Measurements from ENCODE around the gene CYP2W1.

The CYP2W1 gene

GRCh38 chr7:1018334-1018695 lies 35.3 kb downstream of the CYP2W1 start:
- no peak for DNase-seq

GRCh38 chr7:1019255-1019785 lies 36.3 kb downstream of the CYP2W1 start:
- DNase-seq = no peak

DNA sequence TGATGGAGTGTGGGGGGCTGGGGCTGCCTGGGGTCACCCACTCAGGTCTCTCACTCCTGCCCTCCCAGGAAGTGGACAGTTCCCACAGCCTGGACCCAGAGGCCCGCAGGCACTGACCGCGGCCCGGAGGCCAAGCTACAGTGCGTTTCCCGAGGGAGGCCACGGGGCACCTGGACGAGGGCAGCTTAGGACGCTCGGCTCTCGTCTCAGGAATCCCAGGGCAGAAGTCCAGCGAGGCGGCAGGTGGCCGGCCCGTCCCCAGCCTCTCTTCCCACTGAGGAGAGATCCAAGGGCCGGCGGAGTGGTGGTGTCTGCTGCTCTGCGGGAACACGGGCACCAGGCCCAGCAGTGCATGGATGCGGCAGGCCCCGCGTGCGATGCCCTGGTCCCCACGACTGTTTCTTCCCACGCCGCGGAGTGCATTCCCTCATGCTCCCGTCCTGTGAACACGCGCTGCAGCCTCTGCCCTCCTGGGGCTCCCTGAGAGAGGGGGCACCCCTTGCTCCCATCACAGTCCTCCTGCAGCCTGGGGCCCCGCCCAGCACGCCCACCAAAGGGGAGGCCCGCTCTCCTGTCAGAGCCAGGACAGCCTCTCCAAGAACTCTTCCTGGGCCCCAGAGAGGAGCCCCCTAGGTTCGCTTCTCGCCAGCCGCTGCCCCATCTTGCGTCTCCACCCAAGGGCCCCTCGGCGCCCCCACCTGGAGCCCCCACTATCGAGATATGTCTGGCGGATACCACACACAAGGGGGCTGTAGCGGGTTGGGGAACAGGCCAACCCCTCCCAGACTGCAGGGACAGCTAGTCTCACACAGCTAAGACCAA lies 37.0 kb downstream of the CYP2W1 start:
- DNase-seq = no peak

DNA sequence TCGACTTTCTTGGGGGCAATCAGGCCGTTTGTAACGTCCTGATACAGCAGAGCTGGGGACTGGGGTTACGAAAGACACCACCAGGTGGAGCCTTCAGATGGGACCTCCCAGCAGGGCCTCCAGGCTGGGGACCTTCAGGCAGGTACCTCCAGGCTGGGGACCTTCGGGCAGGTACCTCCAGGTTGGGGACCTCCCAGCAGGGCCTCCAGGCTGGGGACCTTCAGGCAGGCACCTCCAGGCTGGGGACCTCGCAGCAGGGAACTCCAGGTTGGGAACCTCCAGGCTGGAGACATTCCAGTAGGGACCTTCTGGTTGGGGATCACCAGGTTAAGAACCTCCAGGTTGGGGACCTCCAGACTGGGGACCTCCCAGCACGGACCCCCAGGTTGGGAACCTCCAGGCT lies 37.9 kb downstream of the CYP2W1 start:
- DNase-seq = no peak

GRCh38 chr7:1021366-1021765 lies 38.4 kb downstream of the CYP2W1 start:
- DNase-seq = no peak

- no peak for DNase-seq
Observed at GRCh38 chr7:1021931-1022330, 39.0 kb downstream of the CYP2W1 start.

DNA sequence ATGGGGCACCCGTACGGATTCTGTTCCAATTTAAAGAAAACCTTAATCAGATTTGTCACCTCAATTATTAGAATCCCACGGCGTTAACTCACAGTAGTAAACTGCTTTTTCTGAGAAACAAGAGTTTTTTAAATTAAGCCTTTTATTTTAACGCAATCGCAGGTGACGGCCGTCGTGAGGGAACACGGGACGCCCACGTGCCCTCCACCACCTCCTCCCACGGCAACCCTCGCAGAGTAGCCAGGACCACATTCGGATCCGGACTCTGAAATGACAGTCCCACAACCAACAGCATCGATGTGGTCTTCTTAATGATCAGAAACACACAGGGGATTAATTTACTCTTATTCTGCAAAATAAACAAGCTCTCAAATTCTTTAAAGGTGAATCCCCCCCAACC lies 39.4 kb downstream of the CYP2W1 start:
- DNase-seq = no peak

DNA sequence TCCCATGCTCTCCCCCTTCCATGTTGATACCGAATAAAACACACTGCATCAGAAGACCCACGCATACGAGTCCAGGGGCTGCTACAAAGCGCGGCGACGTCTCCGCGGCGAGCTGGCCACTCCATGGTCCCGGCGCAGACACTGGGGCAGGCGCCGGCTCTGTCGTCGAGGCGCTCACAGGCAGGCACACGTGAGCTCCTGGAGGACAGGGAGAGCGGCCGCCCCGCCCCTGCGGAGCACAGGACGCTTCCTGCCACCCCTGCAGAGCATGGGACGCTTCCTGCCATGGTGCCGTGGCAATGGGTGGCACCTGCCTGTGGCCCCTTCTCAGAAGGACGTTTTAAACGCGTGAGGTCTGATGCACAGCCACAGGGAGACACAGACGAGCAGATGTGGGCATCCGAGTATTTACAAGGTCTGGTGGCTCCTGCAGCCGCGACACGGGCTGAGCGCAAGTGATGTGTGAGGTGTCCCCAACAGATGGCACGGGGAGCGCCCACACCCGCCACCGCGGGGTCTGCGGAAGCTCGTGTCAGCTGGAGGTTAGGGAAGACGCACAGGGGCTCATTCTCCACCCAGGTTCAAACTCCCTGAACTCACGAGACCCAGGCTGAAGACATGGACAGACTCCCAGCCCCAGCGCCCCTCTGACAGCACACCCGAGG lies 40.0 kb downstream of the CYP2W1 start:
- no peak for DNase-seq

DNA sequence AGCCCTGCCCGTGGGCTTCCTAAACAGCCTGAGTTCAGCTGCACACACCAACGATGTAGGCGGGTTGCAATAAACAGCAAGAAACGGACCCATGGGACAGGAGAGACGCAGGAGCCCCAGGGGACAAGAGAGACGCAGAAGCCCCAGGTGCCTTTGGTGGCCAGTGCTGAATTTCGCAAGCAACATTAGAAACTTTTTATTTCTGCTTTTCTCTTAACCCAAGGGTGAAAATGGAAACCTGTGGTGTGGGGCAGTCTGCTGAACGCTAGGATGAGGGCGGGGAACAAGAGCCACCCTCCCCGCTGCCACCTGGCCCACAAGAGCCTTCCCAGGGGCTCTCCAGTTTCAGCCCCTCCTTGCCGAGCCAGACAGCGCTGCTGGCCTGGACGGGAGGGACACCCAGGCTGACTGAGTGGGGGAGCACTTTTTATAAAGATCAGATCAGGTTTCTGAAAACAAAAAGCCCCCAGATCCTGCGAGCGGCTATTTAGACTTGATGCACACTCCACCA lies 41.4 kb downstream of the CYP2W1 start:
- DNase-seq = no peak

GRCh38 chr7:1024876-1025742 lies 42.1 kb downstream of the CYP2W1 start:
- no peak for DNase-seq

DNA sequence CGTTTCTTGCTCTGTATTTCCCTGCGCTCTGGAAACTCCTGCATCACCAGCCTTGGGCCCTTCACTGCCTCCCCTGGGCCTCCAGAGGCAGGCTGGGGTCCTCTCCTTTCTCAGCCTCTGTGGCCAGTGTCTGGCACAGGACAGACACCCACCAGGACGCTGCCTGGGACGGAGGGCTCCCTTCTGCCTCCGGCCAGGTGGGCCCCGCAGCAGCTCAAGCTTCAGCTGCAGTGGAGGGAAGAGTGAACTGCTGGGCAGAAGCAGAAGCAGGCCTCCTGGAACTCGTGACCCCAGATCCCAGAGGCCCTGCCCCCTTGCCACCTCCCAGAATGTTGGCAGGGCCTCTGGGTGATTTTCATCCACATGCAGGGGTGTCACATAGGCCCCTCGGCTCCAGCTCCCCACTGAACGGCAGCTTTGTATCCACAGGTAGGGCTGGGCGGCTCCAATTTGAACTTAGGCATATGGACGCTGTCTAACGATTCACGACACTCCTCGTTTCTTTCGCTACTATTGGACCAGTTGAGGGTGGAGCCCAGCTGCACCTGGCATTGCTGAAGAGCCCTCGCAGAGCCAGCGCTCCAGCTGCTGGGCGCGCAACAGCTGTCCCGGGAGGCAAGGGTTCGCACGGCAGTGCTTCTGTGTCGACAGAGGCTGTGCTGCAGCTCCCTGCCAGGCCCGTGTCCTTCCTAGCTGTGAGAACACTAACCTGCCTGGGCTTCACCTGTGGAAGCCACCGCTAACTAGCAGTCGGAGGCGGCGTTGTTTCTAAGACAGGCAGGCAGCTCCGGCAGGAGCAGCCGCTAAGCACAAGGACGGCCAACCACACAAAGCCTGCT lies 43.0 kb downstream of the CYP2W1 start:
- DNase-seq = no peak

- no peak for DNase-seq
Observed at GRCh38 chr7:1026721-1027161, 43.8 kb downstream of the CYP2W1 start.

- no peak for DNase-seq
Observed at GRCh38 chr7:1027242-1028043, 44.5 kb downstream of the CYP2W1 start.

DNA sequence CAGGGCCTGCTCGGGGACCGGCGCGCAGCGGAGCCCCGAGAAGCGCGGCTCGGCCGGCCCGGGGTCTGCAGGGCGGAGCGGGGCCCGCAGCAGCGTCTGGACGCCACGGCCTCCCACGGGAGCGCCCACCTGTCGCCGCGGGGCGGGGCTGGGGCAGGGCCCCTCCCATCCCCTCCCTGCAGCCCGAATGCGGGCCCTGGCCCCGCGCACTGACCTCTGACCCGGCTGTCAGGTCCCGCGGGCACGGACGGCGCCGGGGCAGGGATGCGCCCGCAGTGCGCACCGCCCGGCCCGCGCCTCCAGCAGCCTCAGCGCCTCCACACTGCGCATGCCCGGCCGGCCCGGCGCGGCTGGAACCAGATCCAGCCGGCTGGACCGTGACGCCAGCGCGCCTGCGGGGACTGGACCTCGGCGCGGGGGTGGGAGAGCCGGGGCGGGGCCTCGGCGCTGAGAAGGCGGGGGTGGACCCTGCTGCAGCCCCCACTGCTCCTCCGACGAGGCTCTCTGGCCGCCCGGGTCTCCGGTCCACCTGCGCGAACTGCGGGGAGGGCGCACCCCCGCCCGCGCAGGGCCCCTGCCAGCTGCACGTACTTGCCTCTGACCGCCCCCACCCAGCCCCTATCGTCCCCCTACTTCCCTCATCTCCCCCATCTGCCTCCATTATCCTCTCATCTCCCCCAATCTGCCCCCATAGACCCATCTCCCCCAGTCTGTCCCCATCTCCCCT lies 45.2 kb downstream of the CYP2W1 start:
- no peak for DNase-seq

GRCh38 chr7:1028775-1029636 lies 46.0 kb downstream of the CYP2W1 start:
- no peak for DNase-seq

DNA sequence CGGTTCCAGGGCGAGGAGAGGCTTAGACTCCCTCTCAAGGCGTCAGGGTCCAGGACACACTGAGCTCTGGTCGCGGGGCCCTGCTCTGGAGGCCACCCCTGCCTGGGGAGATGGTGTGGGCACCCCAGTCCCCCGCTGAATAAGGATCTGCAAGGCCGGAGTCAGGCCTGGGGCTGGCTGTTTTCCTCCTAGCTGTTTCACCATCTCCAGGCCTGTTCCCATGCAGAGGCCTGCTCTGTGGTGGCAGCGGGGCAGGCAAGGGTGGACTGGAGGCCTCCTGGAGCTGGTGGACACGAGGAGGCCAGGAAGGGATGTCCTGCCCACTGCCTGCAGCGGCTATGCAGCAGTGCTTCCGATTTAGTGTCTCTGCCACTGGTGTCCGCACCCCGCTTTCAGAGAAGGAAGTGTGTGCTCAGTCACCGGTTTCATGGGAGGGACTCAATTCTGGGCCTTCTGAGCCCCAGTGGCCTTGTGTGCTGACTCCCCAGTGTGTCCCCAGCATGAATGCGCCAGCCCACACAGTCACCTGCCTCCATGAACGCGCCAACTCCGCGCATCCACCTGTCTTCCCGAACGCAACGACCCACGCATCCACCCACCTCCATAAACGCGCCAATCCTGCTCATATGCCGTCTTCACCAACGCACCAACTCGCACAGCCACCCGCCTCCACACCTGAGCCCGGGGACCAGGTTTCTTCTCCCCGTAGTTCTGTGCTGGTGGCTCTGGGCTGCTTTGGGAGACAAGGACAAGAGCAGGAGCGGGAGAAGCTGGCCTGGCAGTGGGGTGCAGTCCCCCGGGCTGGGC lies 46.9 kb downstream of the CYP2W1 start:
- no peak for DNase-seq

DNA sequence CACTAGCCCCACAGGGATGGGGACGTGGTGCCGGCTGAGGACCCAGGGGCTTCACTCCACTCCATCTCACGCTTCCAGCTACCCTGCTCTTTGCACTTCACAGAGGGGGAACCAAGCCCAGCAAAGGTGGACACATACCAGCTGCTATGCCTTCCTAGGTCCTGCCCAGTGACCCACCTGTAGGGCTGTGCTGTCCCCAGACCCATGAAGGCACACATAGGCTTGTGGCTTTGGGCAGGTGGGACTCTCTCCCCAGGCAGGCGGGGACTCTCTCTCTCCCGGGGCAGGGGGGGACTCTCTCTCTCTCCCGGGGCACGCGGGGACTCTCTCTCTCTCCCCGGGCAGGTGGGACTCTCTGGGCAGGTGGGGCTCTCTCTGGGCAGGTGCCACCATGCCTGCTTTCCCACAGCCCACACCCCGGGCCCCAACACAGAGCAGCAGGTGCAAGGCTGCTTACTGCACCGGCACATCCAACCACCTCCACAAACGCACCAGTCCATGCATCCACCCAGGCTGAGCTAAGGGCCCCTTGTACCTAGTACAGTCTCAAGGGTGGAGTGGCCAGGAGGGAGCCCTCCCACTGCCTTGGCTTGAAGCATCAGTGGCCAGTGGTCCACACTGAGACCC lies 47.6 kb downstream of the CYP2W1 start:
- DNase-seq = no peak

Data from NCI-H1694 treated with DMSO at 0.1 percent for 48 hours (cell line).